Breast epithelium (tissue), 3 donors: ENCODE measurements around the gene MXRA8.

ENCODE experiments used
- CTCF ChIP-seq, 3 donors: fragments of 450-650 bp; IDR thresholded peaks; one replicate each; pipeline ENCODE4 v1.5.1; 2016 to 2017; ENCODE audit warnings: antibody characterized with exemption in 3 of 3, mild to moderate bottlenecking in 3 of 3, moderate library complexity in 3 of 3
- POLR2A ChIP-seq: fragments of 450-650 bp; IDR thresholded peaks from one replicate; pipeline ENCODE4 v1.6.1; 2016; ENCODE audit warnings: antibody characterized with exemption, mild to moderate bottlenecking, moderate library complexity
- POLR2AphosphoS5 ChIP-seq, 3 donors: sonication (generic); formaldehyde crosslinking; IDR thresholded peaks; one replicate each; pipeline ENCODE4 v1.6.1; 2017; ENCODE audit warnings: antibody characterized with exemption in 3 of 3

GRCh38 chr1:1340791-1341548, 17.4 kb downstream of the MXRA8 start:
- TF ChIP-seq CTCF (IDR thresholded peaks at IDR 0.05) = no peak
- TF ChIP-seq POLR2A = no peak
- TF ChIP-seq POLR2AphosphoS5 (IDR thresholded peaks at IDR 0.05) = no peak
